NCI-H446 (cell line): ENCODE data around the gene YWHAQ.
"Not testable (repeated sequence)": the region's sequence is repeated elsewhere in the genome, so short reads cannot be mapped to it uniquely, and the experiment has no call there.

ENCODE experiments used
- DNase-seq, 2 experiments: peaks; one replicate each; lab custom pipeline; 2025; lab: John Stamatoyannopoulos, UW

The YWHAQ gene

GRCh38 chr2:9552219-9553178, 78.3 kb downstream of the YWHAQ start:
- no peak for DNase-seq

DNA sequence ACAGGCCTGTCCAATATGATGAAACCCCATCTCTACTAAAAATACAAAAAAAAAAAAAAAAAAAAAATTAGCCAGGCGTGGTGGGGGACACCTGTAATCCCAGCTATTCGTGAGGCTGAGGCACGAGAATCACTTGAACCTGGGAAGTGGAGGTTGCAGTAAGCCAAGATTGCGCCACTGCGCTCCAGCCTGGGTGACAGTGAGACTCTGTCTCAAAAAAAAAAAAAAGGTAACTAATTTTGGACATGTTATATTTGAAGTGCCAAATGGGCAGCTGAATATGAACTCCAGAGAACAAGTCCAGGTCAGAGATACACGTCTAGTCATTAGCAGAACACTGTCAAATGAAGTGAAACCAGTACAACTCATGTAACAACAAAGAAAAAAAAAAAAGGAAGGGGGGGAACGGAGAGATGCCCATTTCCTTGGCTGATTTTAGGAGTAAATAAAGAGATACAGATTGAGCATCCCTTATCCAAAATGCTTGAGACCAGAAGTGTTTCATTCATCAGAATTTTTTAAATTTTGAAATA, 79.9 kb downstream of the YWHAQ start:
- not testable (repeated sequence) for DNase-seq

DNA sequence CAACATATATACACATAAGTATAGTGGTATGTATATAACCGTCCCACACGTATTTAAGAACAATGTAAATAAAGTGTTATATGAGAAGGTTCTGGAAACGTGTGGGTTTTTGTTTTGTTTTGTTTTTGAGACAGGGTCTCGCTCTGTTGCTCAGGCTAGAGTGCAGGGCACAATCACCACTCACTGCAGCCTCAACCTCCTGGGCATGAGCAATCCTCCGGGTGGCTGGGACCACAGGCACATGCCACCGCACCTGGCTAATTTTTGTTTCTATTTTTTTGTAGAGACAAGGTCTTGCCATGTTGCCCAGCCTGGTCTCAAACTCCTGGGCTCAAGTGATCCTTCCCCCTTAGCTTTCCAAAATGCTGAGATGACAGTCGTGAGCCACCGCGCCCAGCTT, 81.4 kb downstream of the YWHAQ start:
- no peak for DNase-seq

DNA sequence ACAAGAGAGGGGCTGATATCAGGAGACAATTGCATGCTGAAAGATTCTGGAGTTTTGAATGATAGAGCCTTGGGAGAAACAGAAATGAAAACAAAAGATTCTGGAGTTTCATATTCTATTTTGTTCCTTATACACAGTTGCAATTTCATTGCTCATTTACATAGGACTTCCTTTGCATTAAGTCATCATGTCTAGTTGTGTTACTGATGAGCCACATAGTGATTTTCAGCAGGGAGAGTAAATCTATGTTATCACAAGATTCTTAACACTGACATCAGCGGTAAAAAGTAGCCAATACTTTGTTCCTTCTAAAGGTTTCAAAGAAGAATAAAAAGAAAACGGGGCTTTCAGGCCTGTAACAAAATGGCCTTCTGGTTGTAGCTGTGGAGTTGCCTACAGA, 82.3 kb downstream of the YWHAQ start:
- DNase-seq = no peak

DNA sequence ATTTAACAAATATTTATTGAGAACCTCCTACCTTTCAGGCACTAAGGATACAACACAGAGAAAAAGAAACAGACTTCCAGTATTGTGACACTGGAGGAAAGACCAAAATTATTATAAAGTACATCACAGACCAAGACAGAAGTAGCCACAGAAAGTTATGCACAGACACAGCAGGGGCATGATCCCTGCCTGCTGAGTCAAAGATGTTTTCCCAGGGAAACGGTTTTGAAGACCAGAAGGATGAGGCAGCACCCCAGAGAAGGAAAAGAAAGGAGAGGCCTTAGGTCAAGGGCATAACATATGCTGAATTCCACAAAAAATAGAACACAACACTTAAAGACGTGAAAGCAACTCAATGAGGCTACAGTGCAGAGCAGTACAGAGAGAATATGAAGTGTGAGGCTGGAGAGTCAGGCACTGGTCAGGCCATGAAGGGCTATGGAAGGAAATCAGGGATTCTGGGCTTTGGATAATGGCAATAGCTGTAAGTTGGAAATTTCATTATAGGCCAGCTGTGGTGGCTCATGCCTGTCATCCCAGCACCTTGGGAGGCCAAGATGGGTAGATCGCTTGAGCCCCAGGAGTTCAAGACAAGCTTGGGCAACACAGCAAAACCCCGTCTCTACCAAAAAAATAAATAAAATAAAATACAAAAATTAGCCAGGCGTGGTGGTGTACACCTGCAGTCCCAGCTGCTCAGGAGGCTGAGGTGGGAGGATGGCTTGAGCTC, 83.4 kb downstream of the YWHAQ start:
- DNase-seq = no peak

DNA sequence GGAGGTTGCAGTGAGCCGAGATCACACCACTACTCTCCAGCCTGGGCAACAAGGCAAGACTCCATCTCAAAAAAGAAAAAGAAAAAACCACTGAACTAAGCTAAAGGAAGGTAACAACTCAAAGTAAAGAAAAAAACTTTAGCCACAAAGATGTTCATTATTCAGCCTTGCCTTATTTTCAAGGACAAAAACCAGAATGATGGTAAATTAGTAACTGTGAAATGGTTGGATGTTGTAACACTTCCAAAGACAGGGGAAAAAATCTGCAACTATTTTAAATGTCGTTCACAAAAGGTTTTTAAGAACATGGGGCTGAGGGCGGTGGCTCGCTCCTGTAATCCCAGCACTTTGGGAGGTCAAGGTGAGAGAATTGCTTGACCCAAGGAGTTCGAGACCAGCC, 85.3 kb downstream of the YWHAQ start:
- DNase-seq = no peak

- DNase-seq = no peak
These were observed 87.2 kb downstream of the YWHAQ start for GRCh38 chr2:9543557-9543956.

DNA sequence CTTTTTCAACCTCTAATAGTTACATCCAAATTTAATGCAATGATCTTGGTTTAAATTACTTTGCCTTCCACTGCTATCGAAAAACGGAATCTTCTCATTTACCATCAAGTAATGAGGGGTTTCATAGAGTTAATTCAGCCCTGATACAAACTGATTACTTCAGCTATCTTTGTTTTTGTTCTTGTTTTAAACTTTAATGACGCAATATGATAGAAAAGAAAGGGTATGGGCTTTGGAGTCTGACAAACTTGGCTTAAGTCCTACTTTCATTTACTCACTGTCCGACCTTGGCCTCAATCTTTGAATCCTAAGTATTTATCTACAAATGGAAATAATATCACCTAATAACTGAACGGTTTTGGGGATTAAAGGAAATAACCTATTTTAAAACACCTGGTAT, 91.3 kb downstream of the YWHAQ start:
- no peak for DNase-seq

DNA sequence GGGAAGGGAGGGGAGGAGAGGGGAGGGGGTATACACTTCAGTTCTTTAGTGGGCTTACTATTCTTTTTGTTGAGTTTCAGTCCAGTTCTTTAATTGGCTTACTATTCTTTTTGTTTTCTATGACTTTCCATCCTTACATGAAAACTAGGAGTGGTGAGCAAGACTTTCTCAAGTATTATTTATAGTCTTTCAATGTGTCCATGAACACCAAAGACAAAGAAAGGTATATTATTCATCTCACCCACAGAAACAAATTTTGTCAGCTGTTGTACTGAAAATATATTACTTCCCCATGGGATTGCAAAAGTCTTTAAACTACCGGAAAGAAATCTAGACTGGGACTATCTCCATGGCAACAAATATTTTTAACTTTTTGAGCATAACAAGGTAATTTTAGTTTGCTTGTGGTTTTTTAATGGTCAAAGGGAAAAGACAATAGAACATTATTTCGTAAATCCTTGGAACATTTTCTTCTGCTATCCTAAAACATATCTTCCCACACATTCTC, 92.7 kb downstream of the YWHAQ start:
- DNase-seq = no peak

- DNase-seq = no peak
These were observed 94.3 kb downstream of the YWHAQ start for GRCh38 chr2:9536504-9536903.

DNA sequence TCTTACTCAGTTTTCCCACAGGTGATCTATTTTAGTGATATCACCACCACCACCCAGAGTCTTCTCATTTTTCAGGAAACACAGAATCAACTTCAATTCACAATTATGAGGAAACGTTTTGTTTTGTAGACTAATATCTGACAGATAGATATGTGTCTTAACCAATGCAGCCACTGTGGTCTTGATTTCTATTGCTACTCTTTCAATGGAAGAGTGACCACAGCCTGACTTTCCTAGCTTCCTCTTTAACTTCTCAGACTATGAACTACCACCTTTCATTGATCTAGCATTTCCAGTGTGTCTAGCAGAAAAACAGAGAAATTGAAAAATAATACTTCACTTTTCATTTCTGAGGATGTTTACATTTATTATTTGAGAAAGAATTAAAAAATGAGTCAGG, 95.6 kb downstream of the YWHAQ start:
- no peak for DNase-seq
